HCT116 (cell line): ENCODE data around the gene GKN1. TPM values are rescaled to one million over a fixed set of nuclear protein-coding genes. Genes with fewer than 3 reads are reported as not detected.

Experiments
- ATAC-seq: fragments of 200-7000 bp; cut with Tn5 transposase; 2 replicates; pipeline ENCODE4 v1.9.1; 2020; ENCODE audit warnings: mild to moderate bottlenecking, moderate library complexity
- BruUV-seq: library from RNA; stranded (reverse); fragments of 400-500 nt; replicated peaks from 2 replicates; lab custom pipeline; 2021; lab: Mats Ljungman, UMichigan
- CTCF ChIA-PET: fragments of 300-600 bp; sonication (Branson Sonifier 250); formaldehyde crosslinking; loops from one replicate; lab custom pipeline; 2021; ENCODE audit warnings: antibody characterized with exemption; lab: Charles Lee
- POLR2A ChIA-PET: fragments of 300-600, 350-600 bp; sonication (Branson Sonifier 250); formaldehyde crosslinking; loops from one replicate; lab custom pipeline; 2021; ENCODE audit warnings: antibody characterized with exemption; lab: Charles Lee
- RAD21 ChIA-PET, 2 experiments: fragments of 300-600 bp; sonication (Branson Sonifier 250); formaldehyde crosslinking; loops; one replicate each; lab custom pipeline; 2023; ENCODE audit warnings: low total read pairs in 2 of 2; ENCODE audit not compliant: uncharacterized antibody in 2 of 2, unreplicated experiment in 2 of 2, low non-redundant PET in 1 of 2; lab: Charles Lee
- DNase-seq: peaks from one replicate; pipeline ENCODE4 v3.0.0-alpha.2; 2010; ENCODE audit warnings: low read depth, low spot score
- H2AFZ ChIP-seq: fragments of 200-600 bp; shearing (Covaris generic), sonication (generic); 2 replicates; pipeline ENCODE4 v1.6.1; 2017; ENCODE audit warnings: low read depth, mixed run types, mixed read lengths, antibody characterized with exemption, low read length; ENCODE audit not compliant: poor library complexity, severe bottlenecking
- H3K27ac ChIP-seq: 2 replicates; pipeline ENCODE4 v1.5.1; 2012; ENCODE audit warnings: low read depth, low read length
- H3K27me3 ChIP-seq: fragments of 200-600 bp; sonication (generic); 2 replicates; pipeline ENCODE4 v1.6.1; 2016; ENCODE audit warnings: mixed run types, low read length, mixed read lengths; ENCODE audit not compliant: insufficient read depth
- H3K36me3 ChIP-seq, 2 experiments: fragments of 200-500 bp in 1 of 2; fragments of 200-600 bp in 1 of 2; sonication (Bioruptor generic) in 1 of 2; sonication (generic) in 1 of 2; 2 replicates each; pipeline versions ENCODE4 v1.5.1 to v1.6.1; 2014 to 2016; ENCODE audit warnings: low read length in 2 of 2, inconsistent platforms in 1 of 2, mixed read lengths in 1 of 2, mixed run types in 1 of 2; ENCODE audit not compliant: insufficient read depth in 2 of 2, control insufficient read depth in 1 of 2
- H3K4me1 ChIP-seq, 2 experiments: fragments of 200-600 bp in 1 of 2; sonication (generic) in 1 of 2; 2 replicates each; pipeline versions ENCODE4 v1.5.1 to v1.6.1; 2012 to 2017; ENCODE audit warnings: low read length in 2 of 2, inconsistent platforms in 1 of 2, mild to moderate bottlenecking in 1 of 2, mixed read lengths in 1 of 2, mixed run types in 1 of 2, moderate library complexity in 1 of 2; ENCODE audit not compliant: insufficient read depth in 2 of 2, control insufficient read depth in 1 of 2
- H3K4me2 ChIP-seq: fragments of 200-600 bp; sonication (generic); 2 replicates; pipeline ENCODE4 v1.6.1; 2017; ENCODE audit warnings: mixed run types, low read length, mixed read lengths
- H3K4me3 ChIP-seq, 2 experiments: fragments of 200-600 bp in 1 of 2; sonication (generic) in 1 of 2; replicated peaks in 1 of 2; 2 replicates each; pipeline ENCODE4 v1.5.1; 2011 to 2016; ENCODE audit warnings: low read length in 2 of 2, control low read depth in 1 of 2, low read depth in 1 of 2, mild to moderate bottlenecking in 1 of 2, mixed read lengths in 1 of 2, mixed run types in 1 of 2
- H3K79me2 ChIP-seq: fragments of 200-600 bp; sonication (generic); 2 replicates; pipeline ENCODE4 v1.6.1; 2017; ENCODE audit warnings: mild to moderate bottlenecking, mixed run types, low read length, moderate library complexity, mixed read lengths; ENCODE audit not compliant: insufficient read depth
- H3K9ac ChIP-seq: fragments of 200-600 bp; sonication (generic); 2 replicates; pipeline ENCODE4 v1.6.1; 2016; ENCODE audit warnings: low read length, mixed read lengths
- H3K9me2 ChIP-seq: fragments of 200-600 bp; sonication (generic), shearing (Covaris generic); 2 replicates; pipeline ENCODE4 v1.6.1; 2017; ENCODE audit warnings: mixed run types, mild to moderate bottlenecking, moderate library complexity; ENCODE audit not compliant: insufficient read depth
- H3K9me3 ChIP-seq, 2 experiments: fragments of 200-500 bp in 1 of 2; fragments of 200-600 bp in 1 of 2; sonication (Bioruptor generic) in 1 of 2; sonication (generic) in 1 of 2; 2 replicates each; pipeline ENCODE4 v1.6.1; 2014 to 2017; ENCODE audit warnings: low read length in 2 of 2, mixed read lengths in 2 of 2, inconsistent platforms in 1 of 2, low read depth in 1 of 2, mild to moderate bottlenecking in 1 of 2, mixed run types in 1 of 2, moderate library complexity in 1 of 2; ENCODE audit not compliant: control insufficient read depth in 1 of 2, insufficient read depth in 1 of 2
- H4K20me1 ChIP-seq: fragments of 200-600 bp; sonication (generic), shearing (Covaris generic); 2 replicates; pipeline ENCODE4 v1.6.1; 2017; ENCODE audit warnings: mixed run types, mild to moderate bottlenecking, moderate library complexity; ENCODE audit not compliant: insufficient read depth
- CBX3 ChIP-seq: IDR thresholded peaks from 2 replicates; pipeline ENCODE4 v1.6.1; 2012; ENCODE audit warnings: low read depth
- EGR1 ChIP-seq: IDR thresholded peaks from 2 replicates; pipeline ENCODE4 v1.6.1; 2012; ENCODE audit warnings: low read depth
- ELF1 ChIP-seq: IDR thresholded peaks from 2 replicates; pipeline ENCODE4 v1.6.1; 2012; ENCODE audit warnings: low read depth, borderline replicate concordance
- FOSL1 ChIP-seq: IDR thresholded peaks from 2 replicates; pipeline ENCODE4 v1.6.1; 2012; ENCODE audit warnings: low read depth
- POLR2A ChIP-seq: IDR thresholded peaks from 2 replicates; pipeline ENCODE4 v1.7.0; 2011; ENCODE audit warnings: borderline replicate concordance; ENCODE audit not compliant: insufficient read depth, insufficient read length; ENCODE audit errors: extremely low read depth
- RAD21 ChIP-seq: IDR thresholded peaks from 2 replicates; pipeline ENCODE4 v1.6.1; 2012; ENCODE audit warnings: low read depth, mild to moderate bottlenecking
- SIN3A ChIP-seq: IDR thresholded peaks from 2 replicates; pipeline ENCODE4 v1.6.1; 2012; ENCODE audit warnings: low read depth
- SP1 ChIP-seq: IDR thresholded peaks from 2 replicates; pipeline ENCODE4 v1.6.1; 2012; ENCODE audit warnings: low read depth
- ZNF274 ChIP-seq: fragments of 200-500 bp; sonication (Bioruptor generic); IDR thresholded peaks from 2 replicates; pipeline ENCODE4 v1.6.1; 2014; ENCODE audit warnings: mild to moderate bottlenecking, low read depth, low read length, inconsistent platforms
- intact Hi-C: fragments of 100-400 bp; cut with micrococcal nuclease; formaldehyde crosslinking; loops from 2 replicates; pipeline ENCODE4 v1.10.0; 2022
- total RNA-seq: library from RNA; stranded (reverse); gene quantifications from one replicate; pipeline ENCODE4 v1.2.1, GENCODE V29; 2021; ENCODE audit not compliant: unreplicated experiment
- TF ChIP-seq, protein P1 (sequence below): IDR thresholded peaks from 2 replicates; pipeline ENCODE4 v1.6.1; 2012
- TF ChIP-seq, protein P2 (sequence below): IDR thresholded peaks from 2 replicates; pipeline ENCODE4 v1.6.1; 2011; ENCODE audit warnings: mild to moderate bottlenecking, low read length, moderate library complexity; ENCODE audit not compliant: insufficient replicate concordance; ENCODE audit errors: extremely low read depth

Gene GKN1
- total RNA-seq, 1 experiment from 2014 or later, result not detected

DNA sequence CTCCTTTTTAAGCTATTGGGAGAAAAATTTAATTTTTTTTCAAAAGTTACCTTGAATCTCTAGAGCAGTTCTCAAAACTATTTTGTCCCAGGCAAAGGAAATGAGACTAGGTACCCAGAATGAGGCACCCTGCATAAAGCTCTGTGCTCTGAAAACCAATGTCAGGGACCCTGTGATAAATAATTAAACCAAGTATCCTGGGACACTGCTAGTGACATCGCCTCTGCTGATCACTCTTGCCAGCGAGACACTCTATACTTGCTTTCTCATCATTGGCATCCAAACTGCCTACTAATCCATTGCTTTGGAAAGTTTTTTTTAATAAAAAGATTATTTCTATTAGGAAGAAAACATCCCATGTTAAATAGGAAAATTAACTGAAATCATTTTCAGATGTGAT lies 1.4 kb downstream of the GKN1 start:
- BruUV-seq, result no TSS peak
- ATAC-seq, result no peak

DNA sequence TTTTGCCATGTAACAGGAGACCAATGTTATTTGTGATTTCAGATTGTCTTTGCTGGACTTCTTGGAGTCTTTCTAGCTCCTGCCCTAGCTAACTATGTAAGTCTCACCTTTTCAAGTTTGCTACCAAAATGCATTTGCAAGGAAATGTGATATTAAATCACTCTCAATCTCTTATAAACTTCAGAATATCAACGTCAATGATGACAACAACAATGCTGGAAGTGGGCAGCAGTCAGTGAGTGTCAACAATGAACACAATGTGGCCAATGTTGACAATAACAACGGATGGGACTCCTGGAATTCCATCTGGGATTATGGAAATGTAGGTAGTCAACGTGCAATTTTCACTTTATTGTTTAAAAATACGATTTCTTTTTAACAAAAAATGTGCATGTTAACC lies 3.0 kb downstream of the GKN1 start:
- no peak for TF ChIP-seq EGR1
- TF ChIP-seq RAD21, result no peak
- TF ChIP-seq FOSL1, result no peak
- TF ChIP-seq CBX3, result no peak
- TF ChIP-seq SP1, result no peak
- TF ChIP-seq SIN3A, result no peak
- no peak for TF ChIP-seq POLR2A
- TF ChIP-seq, protein P1, sequence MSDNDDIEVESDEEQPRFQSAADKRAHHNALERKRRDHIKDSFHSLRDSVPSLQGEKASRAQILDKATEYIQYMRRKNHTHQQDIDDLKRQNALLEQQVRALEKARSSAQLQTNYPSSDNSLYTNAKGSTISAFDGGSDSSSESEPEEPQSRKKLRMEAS, result no peak
- Histone ChIP-seq H3K79me2 (no peaks in the 10 kb centered on the region), H3K4me3 (no peak overlapping the region), H3K4me1 (peaks cover 0 to 2% of the 10 kb centered on the region in 2 experiments; a peak in 2 of 4 replicates), H3K36me3 (no peaks in the 10 kb centered on the region), H3K27ac (no peak overlapping the region), H3K9ac (no peak overlapping the region), H3K9me2 (no peaks in the 10 kb centered on the region), H2AFZ (no peak overlapping the region), H4K20me1 (no peaks in the 10 kb centered on the region), H3K9me3 (no peaks in the 10 kb centered on the region), H3K27me3 (no peaks in the 10 kb centered on the region), H3K4me2 (no peak overlapping the region)
- ChIA-PET RAD21 (no interaction called here), POLR2A (no interaction called here), CTCF (no interaction called here)
- ATAC-seq (no peak), DNase-seq (no peak)
- intact Hi-C loops, result no loop called here
- no TSS peak for BruUV-seq

More for the DNA sequence above, 1.4 kb downstream of the GKN1 start:
- POLR2A ChIA-PET, result no interaction called here
- no peaks in the 10 kb centered on the region for H3K9me2 ChIP-seq
- TF ChIP-seq ZNF274 (no peak), ELF1 (no peak)
- TF ChIP-seq, protein P2, sequence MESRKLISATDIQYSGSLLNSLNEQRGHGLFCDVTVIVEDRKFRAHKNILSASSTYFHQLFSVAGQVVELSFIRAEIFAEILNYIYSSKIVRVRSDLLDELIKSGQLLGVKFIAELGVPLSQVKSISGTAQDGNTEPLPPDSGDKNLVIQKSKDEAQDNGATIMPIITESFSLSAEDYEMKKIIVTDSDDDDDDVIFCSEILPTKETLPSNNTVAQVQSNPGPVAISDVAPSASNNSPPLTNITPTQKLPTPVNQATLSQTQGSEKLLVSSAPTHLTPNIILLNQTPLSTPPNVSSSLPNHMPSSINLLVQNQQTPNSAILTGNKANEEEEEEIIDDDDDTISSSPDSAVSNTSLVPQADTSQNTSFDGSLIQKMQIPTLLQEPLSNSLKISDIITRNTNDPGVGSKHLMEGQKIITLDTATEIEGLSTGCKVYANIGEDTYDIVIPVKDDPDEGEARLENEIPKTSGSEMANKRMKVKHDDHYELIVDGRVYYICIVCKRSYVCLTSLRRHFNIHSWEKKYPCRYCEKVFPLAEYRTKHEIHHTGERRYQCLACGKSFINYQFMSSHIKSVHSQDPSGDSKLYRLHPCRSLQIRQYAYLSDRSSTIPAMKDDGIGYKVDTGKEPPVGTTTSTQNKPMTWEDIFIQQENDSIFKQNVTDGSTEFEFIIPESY, result no peak
- H3K4me2 ChIP-seq, result no peak overlapping the region
- DNase-seq, result no peak
- no peak overlapping the region for H3K9ac ChIP-seq
- H3K27me3 ChIP-seq, result no peaks in the 10 kb centered on the region
- RAD21 ChIA-PET, result no interaction called here
- intact Hi-C loops, result no loop called here
- no peaks in the 10 kb centered on the region for H3K36me3 ChIP-seq
- no peaks in the 10 kb centered on the region for H3K9me3 ChIP-seq
- H3K4me1 ChIP-seq, result peaks cover 0 to 14% of the 10 kb centered on the region in 2 experiments; a peak in 2 of 4 replicates
- CTCF ChIA-PET, result interaction anchor here (1.5 to 2.0 kb wide), 2 partner anchors 32 to 37 kb away, joined by 3 to 4 read pairs; partner anchors contain the start of gene ANTXR1
- no peaks in the 10 kb centered on the region for H3K79me2 ChIP-seq
- no peak overlapping the region for H3K27ac ChIP-seq
- no peak overlapping the region for H2AFZ ChIP-seq
- H3K4me3 ChIP-seq, result no peak overlapping the region
- no peaks in the 10 kb centered on the region for H4K20me1 ChIP-seq
